Motor neuron (in vitro differentiated cells): ENCODE measurements around the gene UBXN6. TPM values are rescaled to one million over a fixed set of nuclear protein-coding genes. Genes with fewer than 3 reads are reported as not detected.

ENCODE experiments used
- ATAC-seq, 8 experiments: fragments of 200-7000 bp; cut with Tn5 transposase; replicated peaks in 6 of 8; 2 replicates each; pipeline ENCODE4 v1.8.0; 2021; ENCODE audit warnings: mild to moderate bottlenecking in 8 of 8, moderate library complexity in 8 of 8
- H3K27ac ChIP-seq, 2 donors: fragments of 250-450 bp; sonication (Bioruptor Pico); 2 replicates each; pipeline ENCODE4 v1.9.0; 2021; ENCODE audit warnings: antibody characterized with exemption in 2 of 2, mild to moderate bottlenecking in 2 of 2, moderate library complexity in 1 of 2
- H3K4me1 ChIP-seq, 2 donors: fragments of 250-450 bp; sonication (Bioruptor Pico); replicated peaks in 1 of 2; 2 replicates each; pipeline ENCODE4 v1.6.1; 2021; ENCODE audit warnings: antibody characterized with exemption in 2 of 2, mild to moderate bottlenecking in 2 of 2, moderate library complexity in 1 of 2
- H3K4me3 ChIP-seq, 5 donors: fragments of 250-450 bp; sonication (Bioruptor Pico); 2 replicates each; pipeline ENCODE4 v1.9.0; 2021; ENCODE audit warnings: antibody characterized with exemption in 5 of 5, mild to moderate bottlenecking in 5 of 5, moderate library complexity in 4 of 5
- WGBS, 10 experiments: fragments of 450-650 bp; shearing (Covaris generic); methylation state at CpG; one replicate each; pipeline ENCODE4 v1.0.0; 2022; 5-methylcytosine and 5-hydroxymethylcytosine counted together
- in situ Hi-C, 9 experiments: fragments of 400-800 bp; cut with MboI; loops; one replicate each; pipeline ENCODE4 v1.15.0; 2021; ENCODE audit warnings: low sequenced_read_pairs in 9 of 9, low pct_unique_long_range_greater_than_20kb in 2 of 9; ENCODE audit not compliant: unreplicated experiment in 9 of 9
- total RNA-seq, 8 experiments: library from RNA; unstranded; fragments of 300-600 nt; gene quantifications; 2 replicates each; pipeline versions ENCODE4 v1.2.3 to v1.2.4, GENCODE V29; 2022

Gene UBXN6
- 10 to 100 TPM; 56.8 to 93.5 (median 74.0) TPM for total RNA-seq

- Histone ChIP-seq H3K4me1 (peaks cover 19 to 20% of the 10 kb centered on the region in 2 donors), H3K4me3 (peak within 1 kb of the TSS; percentile 94 to 100 (median 96)), H3K27ac (peak within 1 kb of the TSS; percentile 99 to 100)
- in situ Hi-C loops, result no loop called here
- ATAC-seq, result peak; percentile 42 to 82 (median 76)
- 0 to 55% (median 23%) methylated on average over 1 to 16 of the region's 52 CpGs; no CpG with 5 or more reads in 2 of the 10 experiments for WGBS, 10 experiments
These were observed at the start of gene UBXN6 for GRCh38 chr19:4457654-4458395. UBXN6 (minus strand) TSS chr19:4457794; CDS start chr19:4457697, 97 bp downstream.

- 90 to 100% (median 93%) methylated on average over 4 to 9 of the region's 12 CpGs; no CpG with 5 or more reads in 6 of the 10 experiments for WGBS, 10 experiments
- ATAC-seq, result no peak
- H3K27ac ChIP-seq, result no peak overlapping the region
- in situ Hi-C loops, result no loop called here
- no peaks in the 10 kb centered on the region for H3K4me1 ChIP-seq
- H3K4me3 ChIP-seq, result no peak overlapping the region
These were observed 49.5 kb upstream of the UBXN6 start for GRCh38 chr19:4507150-4507452.

- 88 to 100% (median 96%) methylated on average over 1 to 15 of the region's 17 CpGs; no CpG with 5 or more reads in 4 of the 10 experiments for WGBS, 10 experiments
- Histone ChIP-seq H3K4me3 (no peak overlapping the region), H3K27ac (no peak overlapping the region), H3K4me1 (no peaks in the 10 kb centered on the region)
- peak in 1 of 8 experiments; percentile 11 for ATAC-seq
- in situ Hi-C loops, result no loop called here
These were observed 49.0 kb upstream of the UBXN6 start for GRCh38 chr19:4506449-4507149.

- no peaks in the 10 kb centered on the region for H3K4me1 ChIP-seq
- no peak overlapping the region for H3K27ac ChIP-seq
- in situ Hi-C loops, result no loop called here
- 80 to 100% (median 94%) methylated on average over 2 to 9 of the region's 34 CpGs; no CpG with 5 or more reads in 7 of the 10 experiments for WGBS, 10 experiments
- ATAC-seq, result no peak
- no peak overlapping the region for H3K4me3 ChIP-seq
These were observed 48.2 kb upstream of the UBXN6 start for GRCh38 chr19:4505570-4506448.

GRCh38 chr19:4504891-4505569 lies 47.4 kb upstream of the UBXN6 start:
- Histone ChIP-seq H3K27ac (no peak overlapping the region), H3K4me1 (no peaks in the 10 kb centered on the region), H3K4me3 (no peak overlapping the region)
- WGBS, 10 experiments, result 80 to 100% (median 93%) methylated on average over 1 to 8 of the region's 15 CpGs; no CpG with 5 or more reads in 6 of the 10 experiments
- no peak for ATAC-seq
- in situ Hi-C loops, result no loop called here

GRCh38 chr19:4504297-4504701 lies 46.7 kb upstream of the UBXN6 start:
- H3K4me3 ChIP-seq, result no peak overlapping the region
- peak in 1 of 8 experiments; percentile 11 for ATAC-seq
- peak overlapping the region in 1 of 2 donors; percentile 60 for H3K27ac ChIP-seq
- WGBS, 10 experiments, result 60 to 100% methylated on average over 1 to 2 of the region's 23 CpGs; no CpG with 5 or more reads in 8 of the 10 experiments
- in situ Hi-C loops, result no loop called here
- no peaks in the 10 kb centered on the region for H3K4me1 ChIP-seq

- Histone ChIP-seq H3K4me1 (no peaks in the 10 kb centered on the region), H3K27ac (peak overlapping the region; percentile 33 to 60), H3K4me3 (no peak overlapping the region)
- ATAC-seq, result peak in 5 of 8 experiments; percentile 2 to 14 (median 6)
- WGBS, 10 experiments, result 72 to 90% (median 80%) methylated on average over 2 to 5 of the region's 10 CpGs; no CpG with 5 or more reads in 7 of the 10 experiments
- in situ Hi-C loops, result no loop called here
These were observed 46.2 kb upstream of the UBXN6 start for GRCh38 chr19:4503825-4504170.

GRCh38 chr19:4503132-4503824 lies 45.7 kb upstream of the UBXN6 start:
- in situ Hi-C loops, result no loop called here
- H3K4me3 ChIP-seq, result no peak overlapping the region
- ATAC-seq, result peak in 5 of 8 experiments; percentile 57 to 80 (median 68)
- WGBS, 10 experiments, result no CpG with 5 or more reads among the region's 25 CpGs
- H3K4me1 ChIP-seq, result no peaks in the 10 kb centered on the region
- H3K27ac ChIP-seq, result peak overlapping the region; percentile 48 to 60

GRCh38 chr19:4502282-4503131 lies 44.9 kb upstream of the UBXN6 start:
- no peak overlapping the region for H3K4me3 ChIP-seq
- WGBS, 10 experiments, result 80 to 100% (median 90%) methylated on average over 2 to 8 of the region's 37 CpGs; no CpG with 5 or more reads in 4 of the 10 experiments
- H3K4me1 ChIP-seq, result no peaks in the 10 kb centered on the region
- H3K27ac ChIP-seq, result peak overlapping the region; percentile 48 to 63
- in situ Hi-C loops, result no loop called here
- ATAC-seq, result no peak

- 67 to 100% (median 83%) methylated on average over 1 to 6 of the region's 25 CpGs; no CpG with 5 or more reads in 7 of the 10 experiments for WGBS, 10 experiments
- Histone ChIP-seq H3K27ac (no peak overlapping the region), H3K4me1 (no peaks in the 10 kb centered on the region), H3K4me3 (no peak overlapping the region)
- ATAC-seq, result no peak
- in situ Hi-C loops, result no loop called here
These were observed 44.1 kb upstream of the UBXN6 start for GRCh38 chr19:4501691-4502090.

- H3K4me3 ChIP-seq, result no peak overlapping the region
- in situ Hi-C loops, result no loop called here
- H3K4me1 ChIP-seq, result no peaks in the 10 kb centered on the region
- no peak for ATAC-seq
- 60 to 96% (median 91%) methylated on average over 1 to 7 of the region's 29 CpGs; no CpG with 5 or more reads in 5 of the 10 experiments for WGBS, 10 experiments
- H3K27ac ChIP-seq, result no peak overlapping the region
These were observed 43.4 kb upstream of the UBXN6 start for GRCh38 chr19:4500841-4501591.
